Measurements from ENCODE around the gene MAD2L1BP. TPM values are rescaled to one million over a fixed set of nuclear protein-coding genes. Genes with fewer than 3 reads are reported as not detected.

Gene MAD2L1BP
- total RNA-seq, 1 experiment from 2014 or later = 46.3 TPM

- H3K36me3 Mint-ChIP-seq (ENCODE audit: insufficient read depth in 1 of 3, low read depth in 3 of 3) = peaks cover 51 to 76% (median 73%) of the 10 kb centered on the region in 3 experiments; a peak in 6 of 7 replicates
- no CpG with 5 or more reads among the region's 16 CpGs for WGBS (ENCODE audit: extremely low coverage, insufficient read length, low lambda C conversion rate)
Observed at GRCh38 chr6:43625393-43625992, 10.1 kb upstream of the MAD2L1BP start.

More at GRCh38 chr6:43625393-43625992, 10.1 kb upstream of the MAD2L1BP start:
- no peaks in the 10 kb centered on the region for H3K27me3 Mint-ChIP-seq (ENCODE audit: low read depth)
- no peak for DNase-seq
- TF ChIP-seq CTCF (conservative IDR thresholded peaks at IDR 0.05) = no peak
- Histone ChIP-seq H3K18ac (ENCODE audit: insufficient read length, low read depth, low read length) (no peak overlapping the region), H4K91ac (ENCODE audit: insufficient read length, low read depth, low read length) (no peak overlapping the region), H3K23me2 (ENCODE audit: insufficient read length, low read depth, low read length, poor library complexity, severe bottlenecking) (peaks cover 8% of the 10 kb centered on the region), H4K20me1 (ENCODE audit: control insufficient read depth, insufficient read depth, insufficient read length) (no peaks in the 10 kb centered on the region), H3K4me1 (ENCODE audit: insufficient read depth, low read length) (no peaks in the 10 kb centered on the region), H3K56ac (ENCODE audit: insufficient read length, low read depth, low read length) (no peak overlapping the region), H2BK20ac (ENCODE audit: low read depth, low read length, poor library complexity, severe bottlenecking) (no peak overlapping the region), H3K79me1 (ENCODE audit: insufficient read depth, low read depth, low read length, poor library complexity, severe bottlenecking) (peaks cover 6% of the 10 kb centered on the region), H2BK120ac (ENCODE audit: low read depth, low read length, poor library complexity, severe bottlenecking) (no peak overlapping the region), H3K14ac (ENCODE audit: insufficient read depth, low read length) (no peak overlapping the region), H2BK12ac (ENCODE audit: insufficient read length, low read depth, low read length) (no peak overlapping the region), H3K9me3 (ENCODE audit: control insufficient read depth, low read depth, low read length) (no peaks in the 10 kb centered on the region), H2BK15ac (ENCODE audit: low read depth, low read length) (no peak overlapping the region), H3K23ac (ENCODE audit: insufficient read length, low read depth, low read length) (no peak overlapping the region), H4K5ac (ENCODE audit: insufficient read length, low read depth, low read length) (no peak overlapping the region), H4K8ac (replicated peaks; ENCODE audit: insufficient read length, low read depth, low read length) (no peak overlapping the region), H3K9ac (ENCODE audit: extremely low read depth, insufficient read length, low read length) (no peak overlapping the region), H3K4me2 (ENCODE audit: insufficient read depth, insufficient read length, low read length) (no peak overlapping the region), H2AK5ac (ENCODE audit: insufficient read length, low read length) (no peak overlapping the region), H3K27ac (ENCODE audit: insufficient read length, low read depth, low read length) (no peak overlapping the region), H3K4ac (ENCODE audit: low read depth, low read length) (no peak overlapping the region), H3T11ph (ENCODE audit: low read length) (no peak overlapping the region), H3K79me2 (ENCODE audit: insufficient read depth, low read length) (no peaks in the 10 kb centered on the region), H2BK5ac (ENCODE audit: insufficient read length, low read length) (no peak overlapping the region), H2AFZ (ENCODE audit: low read length) (no peak overlapping the region), H3K27me3 (ENCODE audit: insufficient read depth, low read length) (no peaks in the 10 kb centered on the region)
- H3K4me1 Mint-ChIP-seq = peaks cover 16 to 17% of the 10 kb centered on the region in 2 experiments
- H3K9me3 Mint-ChIP-seq = no peaks in the 10 kb centered on the region
- no peak overlapping the region; a peak in 1 of 5 replicates for H3K4me3 Mint-ChIP-seq
- H3K27ac Mint-ChIP-seq = no peak overlapping the region
